ENCODE measurements around the gene FCER2. TPM values are rescaled to one million over a fixed set of nuclear protein-coding genes. Genes with fewer than 3 reads are reported as not detected.

Gene FCER2
- total RNA-seq, 1 donor from 2014 or later, result not detected

DNA sequence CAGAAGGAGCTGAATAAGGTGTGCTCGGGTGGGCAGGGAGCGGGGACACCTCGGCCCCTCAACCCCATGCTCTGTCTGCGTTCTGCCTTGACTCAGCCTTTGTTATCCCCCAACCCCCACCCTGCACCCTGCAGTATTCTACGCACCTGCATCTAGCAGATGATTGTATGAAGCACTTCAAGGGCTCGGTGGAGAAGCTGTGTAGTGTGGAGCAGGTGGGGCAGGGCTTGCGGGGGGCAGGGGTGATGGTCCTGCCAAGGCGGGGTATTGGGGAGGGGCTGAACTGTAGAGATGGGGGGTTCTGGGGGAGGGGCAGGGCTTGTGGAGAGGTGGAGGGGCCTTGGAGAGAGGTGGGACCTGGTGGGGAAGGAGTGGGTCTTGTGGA is 58.9 kb downstream of the FCER2 start:
- peaks cover 3% of the 10 kb centered on the region for H3K4me1 Mint-ChIP-seq (ENCODE audit: unreplicated experiment)
- DNase-seq (ENCODE audit: low spot score), result no peak
- H3K9me3 Mint-ChIP-seq (ENCODE audit: unreplicated experiment), result no peaks in the 10 kb centered on the region
- TF ChIP-seq, protein P1, sequence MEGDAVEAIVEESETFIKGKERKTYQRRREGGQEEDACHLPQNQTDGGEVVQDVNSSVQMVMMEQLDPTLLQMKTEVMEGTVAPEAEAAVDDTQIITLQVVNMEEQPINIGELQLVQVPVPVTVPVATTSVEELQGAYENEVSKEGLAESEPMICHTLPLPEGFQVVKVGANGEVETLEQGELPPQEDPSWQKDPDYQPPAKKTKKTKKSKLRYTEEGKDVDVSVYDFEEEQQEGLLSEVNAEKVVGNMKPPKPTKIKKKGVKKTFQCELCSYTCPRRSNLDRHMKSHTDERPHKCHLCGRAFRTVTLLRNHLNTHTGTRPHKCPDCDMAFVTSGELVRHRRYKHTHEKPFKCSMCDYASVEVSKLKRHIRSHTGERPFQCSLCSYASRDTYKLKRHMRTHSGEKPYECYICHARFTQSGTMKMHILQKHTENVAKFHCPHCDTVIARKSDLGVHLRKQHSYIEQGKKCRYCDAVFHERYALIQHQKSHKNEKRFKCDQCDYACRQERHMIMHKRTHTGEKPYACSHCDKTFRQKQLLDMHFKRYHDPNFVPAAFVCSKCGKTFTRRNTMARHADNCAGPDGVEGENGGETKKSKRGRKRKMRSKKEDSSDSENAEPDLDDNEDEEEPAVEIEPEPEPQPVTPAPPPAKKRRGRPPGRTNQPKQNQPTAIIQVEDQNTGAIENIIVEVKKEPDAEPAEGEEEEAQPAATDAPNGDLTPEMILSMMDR (IDR thresholded peaks at IDR 0.05; ENCODE audit: unreplicated experiment), result no peak
- H3K27me3 Mint-ChIP-seq (ENCODE audit: unreplicated experiment), result peaks cover 16% of the 10 kb centered on the region
- H3K27ac Mint-ChIP-seq (ENCODE audit: unreplicated experiment), result no peak overlapping the region
- no peak overlapping the region for H3K4me3 Mint-ChIP-seq (ENCODE audit: unreplicated experiment)
- H3K36me3 Mint-ChIP-seq (ENCODE audit: low read depth, unreplicated experiment), result peaks cover 7% of the 10 kb centered on the region

DNA sequence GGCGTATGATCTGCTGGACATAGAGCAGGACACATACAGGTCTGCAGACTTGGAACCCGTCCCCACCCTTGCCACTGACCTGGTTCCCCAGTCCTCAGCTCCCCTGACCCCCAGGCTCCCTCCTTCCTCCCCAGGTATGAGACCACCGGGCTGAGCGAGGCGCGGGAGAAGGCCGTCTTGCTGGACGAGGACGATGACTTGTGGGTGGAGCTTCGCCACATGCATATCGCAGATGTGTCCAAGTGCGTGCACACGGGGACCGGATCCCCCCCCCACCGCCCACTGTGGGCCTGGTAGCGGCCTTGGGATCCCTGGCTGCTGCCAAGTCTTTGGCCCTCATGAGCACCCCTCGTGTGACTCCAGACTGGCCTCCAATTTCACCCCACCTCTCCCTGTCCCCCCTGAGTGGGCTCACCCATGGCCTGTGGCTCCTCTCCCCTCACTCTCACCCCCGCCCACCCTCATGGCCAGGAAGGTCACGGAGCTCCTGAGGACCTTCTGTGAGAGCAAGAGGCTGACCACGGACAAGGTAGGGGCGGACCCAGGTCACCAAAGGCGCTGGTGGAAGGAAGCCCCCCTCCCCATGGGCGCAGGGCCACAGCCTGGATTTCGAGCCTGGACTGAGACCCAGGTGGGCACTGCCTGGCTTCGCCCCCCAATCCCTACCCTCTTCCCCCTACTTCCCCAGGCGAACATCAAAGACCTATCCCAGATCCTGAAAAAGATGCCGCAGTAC is 59.5 kb downstream of the FCER2 start:
- Mint-ChIP-seq H3K4me3 (ENCODE audit: unreplicated experiment) (no peak overlapping the region), H3K27ac (ENCODE audit: unreplicated experiment) (no peak overlapping the region), H3K36me3 (ENCODE audit: low read depth, unreplicated experiment) (peaks cover 7% of the 10 kb centered on the region), H3K27me3 (ENCODE audit: unreplicated experiment) (peaks cover 13% of the 10 kb centered on the region), H3K4me1 (ENCODE audit: unreplicated experiment) (peaks cover 3% of the 10 kb centered on the region), H3K9me3 (ENCODE audit: unreplicated experiment) (no peaks in the 10 kb centered on the region)
- TF ChIP-seq, protein P1 (IDR thresholded peaks at IDR 0.05; ENCODE audit: unreplicated experiment), result no peak
- DNase-seq (ENCODE audit: low spot score), result no peak

DNA sequence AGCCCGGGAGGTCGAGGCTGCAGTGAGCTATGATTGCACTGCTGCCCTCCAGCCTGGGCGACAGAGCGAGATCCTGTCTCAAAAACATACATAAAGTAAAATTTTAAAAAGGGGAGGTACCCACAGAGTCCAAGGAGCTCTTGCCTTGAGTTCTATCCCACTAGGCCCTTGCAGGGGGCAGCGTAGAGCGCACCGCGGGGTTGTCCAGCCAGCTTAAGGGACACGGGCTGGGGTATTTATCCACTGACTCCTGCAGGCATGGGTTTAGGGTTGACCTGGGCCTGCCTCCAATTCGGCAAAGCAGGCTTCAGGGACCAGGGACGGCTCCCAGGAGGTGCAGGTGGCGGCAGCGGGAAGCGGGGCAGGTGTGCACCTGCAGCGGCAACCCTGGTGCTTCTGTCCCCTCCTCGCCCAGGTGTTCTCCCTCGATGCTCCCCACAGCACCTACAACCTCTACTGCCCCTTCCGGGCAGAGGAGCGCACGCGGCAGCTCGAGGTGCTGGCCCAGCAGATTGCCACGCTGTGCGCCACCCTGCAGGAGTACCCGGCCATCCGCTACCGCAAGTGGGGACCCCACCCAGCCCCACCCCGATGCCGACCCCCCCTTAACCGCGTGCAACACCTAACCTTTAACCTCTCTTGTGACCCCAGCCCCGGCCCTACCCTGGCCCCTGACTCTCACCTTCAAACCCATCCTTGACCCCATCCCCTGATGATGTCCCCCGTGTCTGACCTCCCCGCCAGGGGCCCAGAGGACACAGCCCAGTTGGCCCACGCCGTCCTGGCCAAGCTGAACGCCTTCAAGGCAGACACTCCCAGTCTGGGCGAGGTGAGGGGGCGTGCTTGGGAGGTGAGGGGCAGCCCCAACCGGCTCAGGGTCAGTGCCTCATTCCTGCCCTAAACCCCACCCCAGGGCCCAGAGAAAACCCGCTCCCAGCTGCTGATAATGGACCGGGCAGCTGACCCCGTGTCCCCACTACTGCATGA is 60.3 kb downstream of the FCER2 start:
- peak; percentile 26 for DNase-seq (ENCODE audit: low spot score)
- H3K4me1 Mint-ChIP-seq (ENCODE audit: unreplicated experiment), result peaks cover 3% of the 10 kb centered on the region

DNA sequence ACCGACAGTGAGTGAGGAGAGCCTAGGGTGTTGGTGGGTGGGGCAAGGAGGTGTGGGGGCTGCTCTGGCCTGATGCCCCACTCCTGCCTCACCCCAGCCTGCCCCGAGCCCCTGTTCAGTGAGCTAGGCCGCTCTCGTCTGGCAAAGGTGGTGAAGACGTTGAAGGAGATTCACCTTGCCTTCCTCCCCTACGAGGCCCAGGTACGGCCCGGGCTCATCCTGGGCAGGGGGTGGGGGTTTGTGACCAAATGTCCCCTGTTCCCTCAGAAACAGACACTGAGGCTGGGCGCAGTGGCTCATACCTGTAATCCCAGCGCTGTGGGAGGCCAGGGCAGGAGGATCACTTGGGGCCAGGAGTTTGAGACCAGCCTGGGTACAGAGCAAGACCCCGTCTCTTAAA is 61.1 kb downstream of the FCER2 start:
- H3K36me3 Mint-ChIP-seq (ENCODE audit: low read depth, unreplicated experiment), result peaks cover 7% of the 10 kb centered on the region

More for the DNA sequence above, 60.3 kb downstream of the FCER2 start:
- Mint-ChIP-seq H3K36me3 (ENCODE audit: low read depth, unreplicated experiment) (peaks cover 7% of the 10 kb centered on the region), H3K4me3 (ENCODE audit: unreplicated experiment) (no peak overlapping the region), H3K27ac (ENCODE audit: unreplicated experiment) (no peak overlapping the region), H3K27me3 (ENCODE audit: unreplicated experiment) (peaks cover 13% of the 10 kb centered on the region), H3K9me3 (ENCODE audit: unreplicated experiment) (no peaks in the 10 kb centered on the region)
- TF ChIP-seq, protein P1 (IDR thresholded peaks at IDR 0.05; ENCODE audit: unreplicated experiment), result no peak

More for the DNA sequence above, 61.1 kb downstream of the FCER2 start:
- no peak for DNase-seq (ENCODE audit: low spot score)
- Mint-ChIP-seq H3K4me3 (ENCODE audit: unreplicated experiment) (no peak overlapping the region), H3K27me3 (ENCODE audit: unreplicated experiment) (peaks cover 17% of the 10 kb centered on the region), H3K4me1 (ENCODE audit: unreplicated experiment) (peaks cover 2% of the 10 kb centered on the region), H3K9me3 (ENCODE audit: unreplicated experiment) (no peaks in the 10 kb centered on the region), H3K27ac (ENCODE audit: unreplicated experiment) (no peak overlapping the region)
- TF ChIP-seq, protein P1 (IDR thresholded peaks at IDR 0.05; ENCODE audit: unreplicated experiment), result no peak

All from endothelial cell (in vitro differentiated cells).